ENCODE results near the gene PLD6.

The PLD6 gene

GRCh38 chr17:17213775-17214174 lies 7.6 kb upstream of the PLD6 start:
- H3K4me3 ChIP-seq (ENCODE audit: control insufficient read depth, low read depth, low read length), result no peak overlapping the region
- no peak for TF ChIP-seq CTCF (IDR thresholded peaks at IDR 0.05; ENCODE audit: control insufficient read depth, insufficient read depth, low read depth, low read length, missing control alignments)
- DNase-seq (ENCODE audit: low read depth), result no peak

GRCh38 chr17:17207998-17208397 lies 1.9 kb upstream of the PLD6 start:
- TF ChIP-seq CTCF (IDR thresholded peaks at IDR 0.05; ENCODE audit: control insufficient read depth, insufficient read depth, low read depth, low read length, missing control alignments), result no peak
- no peak overlapping the region for H3K4me3 ChIP-seq (ENCODE audit: control insufficient read depth, low read depth, low read length)
- DNase-seq (ENCODE audit: low read depth), result no peak

- H3K4me3 ChIP-seq (ENCODE audit: control insufficient read depth, low read depth, low read length), result no peak overlapping the region
- no peak for DNase-seq (ENCODE audit: low read depth)
- no peak for TF ChIP-seq CTCF (IDR thresholded peaks at IDR 0.05; ENCODE audit: control insufficient read depth, insufficient read depth, low read depth, low read length, missing control alignments)
Observed at GRCh38 chr17:17206913-17207335, 791 bp upstream of the PLD6 start.

GRCh38 chr17:17205368-17206123 lies 587 bp downstream of the PLD6 start:
- peak overlapping the region; percentile 56 for H3K4me3 ChIP-seq (ENCODE audit: control insufficient read depth, low read depth, low read length)
- DNase-seq (ENCODE audit: low read depth), result no peak
- no peak for TF ChIP-seq CTCF (IDR thresholded peaks at IDR 0.05; ENCODE audit: control insufficient read depth, insufficient read depth, low read depth, low read length, missing control alignments)

GRCh38 chr17:17204635-17205231 lies 1.4 kb downstream of the PLD6 start:
- peak overlapping the region; percentile 56 for H3K4me3 ChIP-seq (ENCODE audit: control insufficient read depth, low read depth, low read length)

GRCh38 chr17:17204041-17204591 lies 2.0 kb downstream of the PLD6 start:
- no peak for DNase-seq (ENCODE audit: low read depth)
- no peak overlapping the region for H3K4me3 ChIP-seq (ENCODE audit: control insufficient read depth, low read depth, low read length)
- TF ChIP-seq CTCF (IDR thresholded peaks at IDR 0.05; ENCODE audit: control insufficient read depth, insufficient read depth, low read depth, low read length, missing control alignments), result no peak

More at GRCh38 chr17:17204635-17205231, 1.4 kb downstream of the PLD6 start:
- DNase-seq (ENCODE audit: low read depth), result no peak
- TF ChIP-seq CTCF (IDR thresholded peaks at IDR 0.05; ENCODE audit: control insufficient read depth, insufficient read depth, low read depth, low read length, missing control alignments), result no peak
